Measurements from ENCODE around the gene FBLN2.

- TF ChIP-seq POLR2A (IDR thresholded peaks at IDR 0.05) = no peak
- TF ChIP-seq, protein P1, sequence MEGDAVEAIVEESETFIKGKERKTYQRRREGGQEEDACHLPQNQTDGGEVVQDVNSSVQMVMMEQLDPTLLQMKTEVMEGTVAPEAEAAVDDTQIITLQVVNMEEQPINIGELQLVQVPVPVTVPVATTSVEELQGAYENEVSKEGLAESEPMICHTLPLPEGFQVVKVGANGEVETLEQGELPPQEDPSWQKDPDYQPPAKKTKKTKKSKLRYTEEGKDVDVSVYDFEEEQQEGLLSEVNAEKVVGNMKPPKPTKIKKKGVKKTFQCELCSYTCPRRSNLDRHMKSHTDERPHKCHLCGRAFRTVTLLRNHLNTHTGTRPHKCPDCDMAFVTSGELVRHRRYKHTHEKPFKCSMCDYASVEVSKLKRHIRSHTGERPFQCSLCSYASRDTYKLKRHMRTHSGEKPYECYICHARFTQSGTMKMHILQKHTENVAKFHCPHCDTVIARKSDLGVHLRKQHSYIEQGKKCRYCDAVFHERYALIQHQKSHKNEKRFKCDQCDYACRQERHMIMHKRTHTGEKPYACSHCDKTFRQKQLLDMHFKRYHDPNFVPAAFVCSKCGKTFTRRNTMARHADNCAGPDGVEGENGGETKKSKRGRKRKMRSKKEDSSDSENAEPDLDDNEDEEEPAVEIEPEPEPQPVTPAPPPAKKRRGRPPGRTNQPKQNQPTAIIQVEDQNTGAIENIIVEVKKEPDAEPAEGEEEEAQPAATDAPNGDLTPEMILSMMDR (IDR thresholded peaks at IDR 0.05) = no peak
These were observed 13.0 kb upstream of the FBLN2 start for GRCh38 chr3:13535905-13536304.

Measured in Peyer's patch (tissue), 4 donors.